ENCODE measurements around the gene BCL11A.

BCL11A gene

DNA sequence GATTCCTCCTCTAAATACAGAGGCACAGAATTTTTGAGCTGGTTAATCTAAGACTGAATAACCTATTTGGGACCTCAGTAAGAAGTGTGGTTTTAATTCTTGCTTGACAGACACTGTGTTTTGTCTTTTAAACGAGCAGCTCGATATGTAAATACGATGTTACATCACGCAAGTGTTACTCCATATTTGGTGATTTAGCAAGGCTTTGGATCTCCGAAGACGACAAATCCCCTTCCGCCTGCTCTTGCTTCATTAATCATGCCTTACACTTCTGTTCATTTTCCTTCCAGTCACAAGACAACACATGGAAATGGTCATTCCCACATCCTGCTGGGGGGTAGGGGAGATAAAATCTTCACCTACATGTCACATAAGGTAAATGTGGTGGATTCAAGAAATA is 9.4 kb downstream of the BCL11A start:
- DNase-seq, result no peak

DNA sequence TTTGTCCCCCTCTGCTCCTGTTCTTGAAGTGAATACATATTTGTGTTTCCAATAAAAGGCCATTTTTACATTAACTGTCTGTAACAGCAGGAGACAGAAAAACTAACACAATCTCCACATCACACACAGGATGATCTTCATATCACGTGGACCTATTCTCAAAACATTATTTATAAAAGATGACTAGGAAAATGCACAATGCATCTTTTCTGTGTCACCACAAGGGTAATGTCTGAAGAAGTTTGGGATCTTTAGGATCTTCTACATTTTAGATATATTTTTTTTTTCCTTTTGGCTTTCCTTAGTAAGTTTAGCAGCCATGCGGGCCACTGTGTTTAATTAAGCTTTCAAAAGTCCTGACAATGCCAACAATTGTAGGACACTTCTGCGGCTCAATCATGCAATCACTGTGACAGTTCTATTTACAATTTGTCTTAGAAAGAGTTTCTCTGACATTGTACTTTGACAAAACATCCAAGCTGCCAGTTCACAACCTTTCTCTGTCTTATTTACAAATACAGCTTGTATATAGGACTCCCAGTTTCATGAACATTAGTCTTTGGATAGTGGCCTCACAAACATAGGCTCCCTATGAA is 12.3 kb downstream of the BCL11A start:
- no peak for DNase-seq

DNA sequence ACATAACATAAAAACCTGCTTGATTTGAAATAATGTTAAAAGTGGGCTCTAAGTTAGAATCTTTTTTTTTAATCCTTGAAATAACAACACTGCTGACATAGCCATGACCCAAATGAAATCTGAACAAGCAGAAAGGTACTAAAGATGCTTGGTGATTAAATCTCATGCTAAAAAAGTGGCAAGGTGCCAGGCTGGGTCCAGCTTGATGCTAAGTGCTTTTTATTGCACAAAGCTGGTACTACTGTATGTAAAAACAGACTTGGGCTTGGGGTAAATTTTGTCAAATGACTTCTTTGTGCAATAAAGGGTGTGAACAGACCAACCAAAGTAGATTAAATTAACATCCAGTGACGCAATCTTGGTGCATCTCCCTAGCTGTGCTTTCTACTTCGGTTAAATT is 13.4 kb downstream of the BCL11A start:
- no peak for DNase-seq

DNA sequence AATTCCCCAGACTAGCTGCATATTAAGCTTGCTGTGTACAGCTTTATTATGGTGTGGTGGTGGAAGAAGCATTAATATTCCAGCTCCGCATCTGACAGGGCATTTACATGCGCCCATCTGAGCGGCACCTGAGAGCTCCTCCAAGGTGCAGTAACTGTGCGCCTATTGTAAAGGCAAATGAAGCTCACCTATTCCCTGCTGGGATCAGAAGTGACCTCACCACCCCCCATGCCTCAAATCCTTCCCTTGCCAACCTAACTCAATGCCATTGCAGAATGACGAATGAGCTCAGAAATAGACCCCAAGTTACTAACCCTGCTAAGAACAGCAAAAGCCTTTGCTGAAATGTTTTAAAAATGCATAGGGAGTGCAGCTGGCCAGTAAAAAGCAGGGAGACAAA is 14.3 kb downstream of the BCL11A start:
- DNase-seq, result no peak

DNA sequence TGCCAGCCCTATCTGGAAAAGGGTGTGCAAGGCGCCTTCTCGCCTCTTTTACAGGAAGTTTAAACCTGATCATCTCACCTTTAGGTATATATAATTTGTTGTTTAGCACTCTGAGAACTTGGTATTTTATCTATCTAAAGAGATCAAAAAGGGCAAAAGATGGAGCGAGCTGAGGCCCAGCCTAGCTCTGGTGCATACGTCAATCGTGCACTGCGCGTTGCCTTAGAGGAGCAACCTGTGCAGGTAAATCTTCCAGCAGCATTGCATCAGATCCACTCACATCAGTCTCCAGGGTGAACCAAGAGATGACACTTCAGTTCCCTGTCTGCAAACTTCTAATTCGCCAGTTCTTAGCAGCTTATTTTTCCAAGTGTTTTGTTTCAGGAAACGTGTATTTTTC is 15.4 kb downstream of the BCL11A start:
- DNase-seq, result no peak

DNA sequence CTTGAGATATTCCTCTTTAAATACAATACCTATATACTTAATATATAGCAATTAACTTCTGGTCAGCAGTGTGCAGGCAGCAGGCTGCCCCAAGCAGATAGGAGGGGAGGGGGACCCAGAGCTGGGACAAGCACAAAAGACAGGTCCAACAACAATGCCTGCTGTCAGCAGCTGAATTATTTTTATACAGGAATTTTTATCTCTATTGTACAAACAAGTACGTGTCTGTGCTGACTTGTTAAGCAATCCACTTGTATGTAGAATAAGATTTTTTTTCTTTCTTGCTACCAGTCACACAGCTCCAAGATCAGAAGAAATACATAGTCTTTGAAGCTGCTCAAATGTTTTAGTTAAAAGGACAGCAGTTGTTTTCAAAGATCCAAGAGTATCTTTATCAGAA is 16.7 kb downstream of the BCL11A start:
- DNase-seq, result no peak

DNA sequence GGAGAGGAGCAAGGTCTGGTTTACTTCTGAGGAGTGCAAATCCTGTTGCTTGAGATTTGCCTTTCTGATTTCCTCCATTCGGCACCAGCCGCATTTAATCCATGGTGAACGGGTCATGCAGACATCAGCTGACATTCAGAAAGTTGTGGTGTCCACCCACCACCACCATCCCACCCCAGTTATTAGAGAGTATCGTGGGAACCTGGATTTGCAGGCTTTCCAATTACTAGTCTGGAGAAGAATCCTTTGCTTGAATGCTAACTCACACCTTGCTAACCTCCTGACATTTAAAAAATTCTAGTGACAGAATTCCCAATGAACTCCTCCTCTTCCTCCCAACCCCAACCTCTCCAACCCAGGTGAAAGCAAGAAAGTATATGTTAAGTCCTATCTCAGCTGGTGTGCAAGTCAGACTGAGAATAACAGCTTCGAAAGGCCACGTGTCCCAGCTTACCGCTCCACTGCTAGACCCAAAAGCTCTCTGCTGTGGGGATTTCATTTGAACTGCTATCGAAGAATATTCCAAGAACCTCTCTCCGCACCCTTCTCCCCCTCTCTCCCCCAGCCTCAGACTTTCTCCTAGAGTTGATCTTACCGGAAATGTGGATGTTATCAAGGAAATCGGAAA is 17.7 kb downstream of the BCL11A start:
- DNase-seq, result no peak

DNA sequence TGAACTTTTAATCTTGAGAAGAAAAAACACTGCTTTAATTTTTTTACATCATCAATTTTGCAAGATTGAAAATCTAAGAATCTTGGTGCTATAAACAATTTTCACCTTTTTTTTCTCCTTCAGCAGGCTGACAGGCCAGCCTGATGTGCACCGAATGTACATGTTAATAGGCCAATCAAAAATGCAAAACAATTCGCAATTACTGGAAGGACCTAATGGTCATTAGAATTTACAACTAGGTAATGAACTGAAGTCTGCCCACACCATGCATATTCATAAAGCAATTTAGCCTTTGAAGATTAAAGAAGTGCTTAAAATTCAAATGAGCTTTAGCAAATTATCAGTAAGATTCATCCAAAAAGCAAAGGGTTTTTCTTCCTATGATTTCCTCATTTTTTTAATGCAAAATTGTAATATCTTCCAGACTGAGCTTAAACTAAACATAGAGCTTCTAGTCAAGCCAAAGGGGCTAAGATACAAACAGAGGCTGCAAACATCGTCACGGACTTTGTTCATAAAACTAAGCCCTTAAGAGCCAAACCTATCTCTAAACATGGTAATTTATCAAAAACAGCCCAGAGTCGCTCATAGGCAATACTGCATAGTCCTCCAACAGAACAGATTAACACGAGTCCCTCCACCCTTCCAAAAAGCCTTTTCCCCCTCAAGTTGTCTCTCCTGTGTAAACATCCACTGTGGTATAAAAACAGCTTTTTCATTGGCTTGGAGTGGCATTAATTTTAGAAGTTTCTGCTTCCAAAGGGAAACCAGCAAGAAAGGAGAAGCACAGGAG is 18.4 kb downstream of the BCL11A start:
- no peak for DNase-seq

DNA sequence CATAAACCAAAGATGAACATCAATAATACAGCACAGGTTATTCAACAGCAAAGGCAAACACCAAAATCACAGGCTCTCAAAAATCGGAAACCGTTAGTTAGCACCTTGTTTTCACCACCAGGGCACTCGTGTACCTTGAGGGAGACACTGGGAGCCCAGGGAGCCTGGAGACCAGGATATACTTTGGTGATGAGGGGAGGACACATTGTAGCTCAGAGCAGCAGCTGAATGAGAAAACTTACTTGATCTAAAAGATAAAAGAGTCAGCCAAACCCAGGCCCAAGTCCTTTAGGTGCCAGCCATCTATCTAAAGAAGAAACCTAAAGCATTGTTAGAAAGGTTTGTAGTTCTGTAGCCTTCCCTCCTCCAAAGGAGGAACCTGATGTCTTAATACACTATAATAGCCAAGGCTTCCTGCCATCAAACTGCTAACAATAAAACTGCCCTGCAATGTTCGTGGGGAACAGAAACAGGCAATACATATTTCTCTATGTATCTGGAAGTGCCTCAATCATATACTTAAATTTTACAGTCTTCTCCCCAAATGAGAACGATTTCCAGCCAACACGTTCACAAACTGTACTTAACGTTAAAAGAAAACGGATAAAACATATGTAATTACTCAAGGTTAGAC is 19.3 kb downstream of the BCL11A start:
- no peak for DNase-seq

DNA sequence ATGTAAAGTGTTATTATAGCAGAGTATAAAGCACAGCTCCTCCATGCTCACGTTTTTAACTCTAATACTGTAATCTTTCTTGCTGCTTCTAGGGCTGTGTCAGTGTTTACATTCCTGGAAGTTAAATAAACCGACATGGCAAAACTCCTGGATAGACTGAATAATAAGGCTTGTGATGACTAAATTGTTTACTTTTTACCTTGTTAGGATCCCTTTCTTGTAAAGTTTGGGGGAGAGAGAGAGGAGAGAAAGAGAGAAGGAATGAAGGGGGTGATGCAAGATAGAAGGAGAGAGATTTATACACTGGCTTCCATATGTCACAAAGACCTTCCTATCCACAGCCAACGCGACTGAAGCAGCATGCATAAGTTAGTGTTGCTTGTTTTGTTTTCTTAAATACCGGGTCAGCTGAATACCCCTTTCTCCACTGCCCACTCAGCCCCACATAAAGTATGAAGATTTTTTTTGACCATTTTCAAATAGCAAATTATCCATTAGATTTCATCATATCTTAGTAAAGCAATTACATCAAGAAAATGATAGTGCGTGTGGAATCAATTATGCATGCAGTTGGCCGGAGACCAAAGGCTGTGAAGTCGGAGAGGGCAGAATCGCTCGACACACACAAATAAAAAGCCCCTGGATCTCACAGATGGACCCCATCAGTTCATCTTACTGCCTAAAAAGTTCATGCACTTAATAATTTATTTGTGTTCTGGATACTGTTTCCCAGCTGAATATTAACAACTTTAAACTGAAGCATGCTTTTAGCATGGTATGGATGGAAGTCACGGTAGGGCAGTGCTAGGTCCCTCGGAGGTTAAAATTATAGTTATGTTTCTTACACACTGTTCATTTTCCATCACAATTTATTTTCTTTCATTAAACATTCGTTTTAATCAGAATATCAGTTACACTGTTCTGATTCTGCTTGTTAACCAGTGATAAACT is 20.1 kb downstream of the BCL11A start:
- DNase-seq, result no peak

DNA sequence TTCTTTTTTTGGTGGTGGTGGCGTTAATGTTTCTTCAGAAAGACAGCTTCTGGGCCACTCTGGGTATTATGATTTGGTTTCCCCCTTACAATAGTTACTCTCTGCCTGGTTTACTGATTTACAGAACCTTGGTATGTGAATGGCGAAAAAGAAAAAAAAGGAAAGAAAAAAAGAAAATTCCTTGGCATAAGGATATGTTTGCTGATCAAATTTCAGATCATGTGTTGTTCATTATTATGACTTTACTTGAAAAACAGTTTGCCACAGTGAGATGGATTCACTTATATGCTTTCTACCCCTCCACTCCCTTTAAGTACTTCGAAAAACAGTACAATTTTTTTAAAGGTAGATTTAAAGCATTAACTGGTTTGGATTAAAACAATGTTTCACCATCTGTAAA is 21.0 kb downstream of the BCL11A start:
- DNase-seq, result no peak

DNA sequence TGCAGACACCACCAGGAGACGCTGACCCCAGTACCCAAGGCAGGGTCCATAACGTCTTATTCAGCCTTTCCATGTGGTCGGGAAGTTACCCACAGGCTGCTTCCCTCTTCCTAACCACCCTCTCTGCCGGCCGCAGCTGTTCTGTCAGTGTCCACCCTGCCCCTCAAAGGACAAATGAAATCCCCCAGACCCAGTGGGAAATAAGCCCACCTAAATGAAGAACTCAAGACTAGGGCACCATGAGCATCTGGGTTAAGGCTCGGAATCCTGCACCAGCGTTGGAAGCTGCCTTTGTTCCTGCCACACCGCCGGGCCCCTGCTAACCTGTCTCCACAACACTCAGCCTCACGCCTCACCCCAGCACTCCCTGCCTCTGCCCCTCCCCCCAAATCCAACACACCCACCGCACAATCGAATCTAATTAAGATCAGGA is 21.7 kb downstream of the BCL11A start:
- DNase-seq, result no peak

DNA sequence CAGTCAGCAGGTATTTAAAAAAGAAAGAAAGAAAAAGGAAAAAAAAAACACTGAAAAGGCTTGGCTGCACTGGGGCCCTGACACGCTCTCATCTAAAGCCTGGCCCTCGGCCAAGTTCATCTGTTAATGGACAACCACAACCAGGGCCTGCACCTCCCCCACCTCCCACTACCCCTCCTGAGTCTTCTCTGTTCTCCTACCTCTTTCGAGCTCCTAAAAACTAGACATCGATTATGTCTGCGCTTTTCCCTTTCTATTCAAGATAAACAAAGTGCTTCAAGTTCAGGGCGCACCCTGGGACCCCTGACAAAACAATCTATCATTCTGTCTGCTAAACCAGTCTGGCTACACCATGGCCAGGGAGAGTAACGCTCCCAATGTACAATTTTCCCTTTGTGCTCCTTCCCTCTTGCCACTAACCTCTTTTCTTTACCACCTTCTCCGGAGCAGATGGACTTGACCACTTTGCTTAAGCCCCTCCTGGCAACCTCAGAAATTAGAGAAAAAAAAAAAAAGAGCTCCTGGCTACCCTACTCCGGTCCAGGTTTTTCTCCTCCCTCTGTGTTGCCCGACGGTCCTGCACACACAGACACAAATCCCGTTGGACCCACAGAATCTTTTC is 22.7 kb downstream of the BCL11A start:
- DNase-seq, result peak; percentile 22

DNA sequence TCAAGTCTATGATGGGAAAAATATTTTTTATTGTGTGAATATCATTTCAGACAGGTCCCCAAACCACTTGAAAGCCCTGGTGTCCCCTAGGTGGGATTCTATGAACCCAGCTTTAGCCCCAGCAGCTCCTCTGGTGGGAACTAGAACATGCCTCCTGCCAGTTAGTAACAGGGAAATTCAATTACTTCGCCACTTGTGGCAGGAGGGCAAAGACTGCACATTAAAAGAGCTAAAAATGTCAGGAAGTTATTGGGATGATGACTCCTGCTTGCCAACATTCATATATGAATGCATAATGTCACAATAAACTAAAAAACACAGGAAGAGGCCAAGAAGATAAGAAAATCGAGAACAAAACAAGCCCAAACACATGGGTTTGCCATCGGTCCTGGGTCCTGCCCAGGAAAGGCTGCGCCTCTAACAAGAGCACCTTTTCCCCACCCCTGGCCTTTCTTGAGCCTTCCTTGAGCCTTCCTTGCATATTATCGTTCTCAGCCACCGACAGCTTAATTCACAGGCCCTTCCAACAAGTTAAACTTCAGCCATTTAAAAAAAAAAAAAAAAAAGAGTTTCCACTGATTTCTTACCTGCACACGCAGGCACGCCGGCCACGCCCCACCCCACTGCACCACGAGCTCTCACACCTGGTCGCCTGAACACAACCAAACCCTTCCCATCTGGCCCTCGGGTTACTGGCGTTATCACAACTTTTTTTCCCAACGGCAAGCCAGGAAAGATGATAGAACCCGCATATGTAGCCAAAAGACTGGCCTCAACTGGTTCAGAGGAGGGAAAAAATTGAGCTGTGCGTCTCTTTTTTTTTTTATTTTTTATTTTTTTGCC is 23.4 kb downstream of the BCL11A start:
- no peak for DNase-seq

DNA sequence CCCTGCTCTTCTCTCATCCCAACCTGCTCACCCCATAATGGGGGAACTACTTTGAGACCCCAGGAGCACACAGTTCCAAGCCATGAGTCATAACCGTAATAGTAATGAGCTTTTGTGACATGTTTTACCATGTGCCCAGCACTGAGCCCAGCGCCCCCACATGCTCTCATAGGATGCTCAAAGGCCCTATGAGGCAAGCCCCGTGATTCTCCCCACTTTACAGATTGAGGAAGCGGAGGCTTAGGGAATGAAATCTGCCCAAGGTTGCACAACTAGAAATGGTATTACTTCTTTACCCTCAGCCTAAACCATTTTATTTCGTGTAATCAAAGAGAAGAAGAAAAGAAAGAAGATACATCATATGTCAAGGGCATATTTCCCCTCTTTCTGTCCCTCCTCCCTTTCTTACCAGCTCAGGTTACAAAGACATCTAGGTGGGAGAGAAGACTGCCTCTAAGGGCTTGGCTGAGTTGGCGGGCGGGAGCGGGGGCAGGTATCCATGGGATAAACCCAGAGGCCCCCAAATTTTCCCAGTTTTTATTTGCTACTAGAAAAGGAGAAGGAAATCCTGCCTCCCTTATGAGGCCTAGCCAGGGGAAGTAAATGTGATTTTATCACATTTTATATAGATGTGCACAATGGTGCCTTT is 24.2 kb downstream of the BCL11A start:
- DNase-seq, result no peak

DNA sequence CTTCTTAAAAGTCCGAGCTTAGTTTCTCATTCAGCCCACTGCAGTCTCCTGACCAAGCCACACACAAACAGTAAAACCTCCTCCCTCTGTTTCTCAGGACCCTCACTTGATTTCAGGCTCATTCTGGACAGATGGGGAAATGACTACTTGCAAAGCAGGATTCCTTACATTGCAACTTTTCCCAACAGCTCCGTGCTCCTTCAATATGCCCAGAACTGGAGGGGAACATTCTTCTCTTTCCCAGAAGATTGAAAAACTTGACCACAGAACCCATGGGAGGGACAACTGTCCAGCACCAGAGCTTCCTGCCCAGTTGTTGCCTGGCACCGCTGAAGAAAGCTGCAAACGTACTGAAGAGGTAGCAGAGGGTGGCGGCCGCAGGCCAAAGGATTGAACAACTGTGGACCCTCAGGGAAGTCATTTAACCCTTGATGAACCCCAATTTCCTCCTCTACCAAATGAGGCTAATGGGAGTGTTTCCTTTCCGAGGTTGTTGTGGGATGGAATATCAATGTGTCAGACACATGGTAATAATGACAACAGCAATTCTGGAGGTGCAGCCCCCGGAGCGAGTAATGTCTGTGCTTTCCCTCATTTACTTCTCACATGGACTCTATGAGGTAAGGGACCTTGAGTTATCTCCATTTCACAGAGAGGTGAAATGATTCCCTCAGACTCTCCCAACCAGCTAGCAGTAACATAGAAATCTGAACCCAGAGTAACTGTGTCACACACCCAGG is 25.0 kb downstream of the BCL11A start:
- DNase-seq, result no peak

DNA sequence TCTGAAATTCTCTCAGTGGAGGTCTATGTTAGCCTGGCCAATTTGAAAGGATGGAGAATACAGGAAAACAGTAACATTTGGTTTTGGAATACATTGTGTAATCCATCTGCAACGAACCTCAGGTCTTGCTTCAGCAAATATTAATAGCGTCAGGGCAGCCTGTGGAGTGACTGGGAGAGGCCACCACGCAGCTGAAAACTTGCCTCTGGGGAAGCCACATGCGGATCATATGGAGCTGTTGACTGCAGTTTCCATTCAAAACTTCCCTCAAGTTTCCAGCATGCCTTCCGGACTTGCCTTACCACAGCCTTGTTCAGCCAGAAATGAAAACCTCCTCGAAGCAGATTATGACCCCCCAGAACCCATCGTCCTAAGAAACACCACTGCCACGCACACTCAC is 25.7 kb downstream of the BCL11A start:
- DNase-seq, result no peak

DNA sequence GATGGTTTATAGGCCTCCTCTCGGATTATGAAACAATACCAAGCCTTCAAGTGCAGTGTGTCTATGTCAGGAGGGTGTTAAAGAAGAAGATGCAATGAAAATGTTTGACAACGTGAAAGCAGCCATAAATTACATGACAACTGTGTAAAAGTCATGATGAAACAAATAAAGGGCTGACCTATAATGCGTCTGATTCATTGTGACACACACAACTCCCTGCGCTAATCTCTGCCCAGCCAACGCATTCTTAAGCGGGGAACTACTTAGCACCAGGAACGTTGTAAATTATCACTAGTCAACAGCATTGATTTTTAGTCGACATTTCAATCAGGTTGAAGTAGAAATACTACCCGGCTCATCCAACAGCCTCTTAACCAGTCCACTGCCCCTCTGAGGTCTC is 26.8 kb downstream of the BCL11A start:
- DNase-seq, result no peak

DNA sequence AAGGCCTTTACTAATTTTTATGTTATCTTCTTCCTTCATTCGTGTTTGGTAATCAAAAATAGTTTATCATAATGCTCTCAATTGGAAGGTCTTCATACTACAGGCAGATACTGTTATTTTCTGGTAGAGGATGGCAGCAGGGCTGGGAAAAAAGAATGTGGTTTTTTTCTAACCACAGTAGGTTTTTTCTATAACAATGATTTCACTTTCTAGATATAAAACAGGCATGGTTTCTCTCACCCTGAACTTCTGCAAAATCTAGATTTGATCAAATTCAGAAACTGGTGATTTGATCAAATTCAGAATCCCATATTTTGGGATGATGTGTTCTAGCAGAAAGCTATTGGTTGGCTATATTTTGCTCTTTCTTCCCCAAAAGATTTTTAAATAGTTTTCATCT is 27.6 kb downstream of the BCL11A start:
- DNase-seq, result no peak

DNA sequence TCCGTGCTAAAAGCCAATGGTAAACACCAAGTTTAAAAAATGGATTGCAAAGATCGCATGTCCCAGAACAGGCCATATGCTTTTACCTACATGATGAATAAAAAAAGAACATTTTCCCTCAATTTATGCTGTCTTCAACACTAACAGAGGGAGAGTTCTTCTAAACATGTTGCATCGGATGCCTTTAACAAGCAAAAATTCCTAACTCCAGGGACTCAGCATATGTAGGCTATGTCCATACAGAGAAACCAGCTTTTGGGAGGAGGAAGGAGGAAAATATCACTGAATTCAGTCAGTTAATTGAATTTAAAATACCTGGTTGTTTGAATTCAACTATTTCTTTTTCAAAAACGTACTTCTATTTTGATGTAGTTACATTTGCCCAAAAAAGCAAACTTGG is 28.6 kb downstream of the BCL11A start:
- no peak for DNase-seq

Data from KG1 (cell line).